ENCODE data around the gene ZFC3H1. TPM values are rescaled to one million over a fixed set of nuclear protein-coding genes. Genes with fewer than 3 reads are reported as not detected.
"Not testable (repeated sequence)": the region's sequence is repeated elsewhere in the genome, so short reads cannot be mapped to it uniquely, and the experiment has no call there.

Gene ZFC3H1
- total RNA-seq, 1 experiment from 2014 or later = 4.4 TPM

DNA sequence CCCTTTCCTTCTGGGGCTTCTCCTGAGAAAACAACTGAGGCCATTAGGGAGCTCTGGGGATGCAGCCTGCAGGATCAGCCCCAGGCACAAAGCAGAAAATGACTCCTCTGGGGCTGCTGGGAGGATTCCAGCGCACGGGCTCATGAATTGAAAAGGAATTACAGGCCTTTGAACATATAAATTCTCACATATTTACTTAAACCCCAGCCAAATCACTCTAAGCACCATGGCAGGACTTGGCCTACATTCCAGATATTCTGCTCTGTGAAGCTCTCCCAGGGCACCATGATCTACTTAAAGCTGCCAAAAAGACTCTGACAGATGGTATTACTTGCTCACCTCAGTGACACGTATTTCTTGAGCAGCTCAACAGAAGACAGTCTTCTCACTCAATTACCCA is 87.2 kb downstream of the ZFC3H1 start:
- no peak for DNase-seq (ENCODE audit: low spot score)

- not testable (repeated sequence) for DNase-seq (ENCODE audit: low spot score)
These were observed 93.8 kb downstream of the ZFC3H1 start for GRCh38 chr12:71569885-71570284.

DNA sequence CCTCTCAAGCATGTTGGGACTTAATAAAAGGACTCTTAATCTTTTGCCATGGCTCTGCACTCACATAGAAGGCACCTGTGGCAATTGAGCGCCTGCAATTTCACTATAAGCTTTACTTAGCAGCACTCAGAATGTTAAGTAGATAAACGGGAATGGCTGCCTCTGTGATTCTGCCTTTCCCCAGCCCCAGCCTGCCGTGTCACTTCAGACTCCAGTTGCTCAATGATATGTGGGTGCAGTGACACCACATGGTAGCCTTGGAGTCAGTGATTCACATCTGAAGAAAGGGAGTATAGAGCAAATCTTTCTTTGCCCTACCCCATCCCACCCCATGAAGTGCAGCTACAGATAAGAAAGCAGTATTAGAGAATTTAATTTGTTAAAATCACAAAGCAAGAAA is 96.1 kb downstream of the ZFC3H1 start:
- DNase-seq (ENCODE audit: low spot score) = no peak

DNA sequence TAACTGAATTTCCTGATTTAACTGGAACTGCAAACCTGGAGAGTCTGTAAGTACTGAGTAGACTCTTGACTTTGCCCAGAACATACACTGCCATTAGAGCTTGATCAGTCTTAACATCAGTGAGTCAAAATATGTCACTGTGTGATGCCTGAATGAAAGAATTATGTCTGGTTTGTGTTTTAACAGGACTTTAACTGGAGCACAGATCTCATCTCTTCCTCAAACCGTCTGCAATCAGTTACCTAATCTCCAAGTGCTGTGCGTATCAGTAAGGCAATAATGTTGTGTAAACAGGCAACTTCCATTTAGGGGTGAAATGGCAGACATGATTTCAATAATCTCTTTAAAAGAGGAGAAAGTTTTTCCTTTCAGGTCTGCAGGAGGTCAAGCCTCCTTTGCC is 97.0 kb downstream of the ZFC3H1 start:
- no peak for DNase-seq (ENCODE audit: low spot score)

DNA sequence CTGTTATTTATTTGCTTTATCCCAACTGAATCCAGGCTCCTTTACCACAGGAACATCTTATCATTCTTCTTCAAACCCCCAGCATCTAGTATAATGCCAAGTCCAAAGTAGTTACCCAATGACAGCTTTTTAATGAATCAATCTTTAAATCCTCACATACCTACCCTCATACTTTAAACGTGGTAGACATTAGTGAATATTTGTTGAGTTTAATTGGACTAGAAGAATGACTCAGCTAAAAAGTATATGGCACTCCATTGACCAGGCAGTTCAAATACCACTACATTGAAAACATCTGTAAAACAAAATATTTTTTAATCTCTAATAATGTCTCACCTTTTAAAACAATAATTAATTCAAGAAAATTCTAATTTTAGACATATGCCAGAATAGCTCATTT is 98.1 kb downstream of the ZFC3H1 start:
- no peak for DNase-seq (ENCODE audit: low spot score)

- no peak for DNase-seq (ENCODE audit: low spot score)
These were observed 100.7 kb downstream of the ZFC3H1 start for GRCh38 chr12:71562676-71563595.

Other genes with a start within 250 kb of the ZFC3H1 start
- 0.66 and 1.2 TPM in 2 replicates for gene LGR5, start 224.1 kb downstream of the ZFC3H1 start, total RNA-seq (2014; rRNA removed; shearing (Covaris generic))
- gene THAP2, start 453 bp upstream of the ZFC3H1 start, total RNA-seq (2014; rRNA removed; shearing (Covaris generic)) = 3.1 and 5.6 TPM in 2 replicates
- gene TMEM19, start 22.2 kb upstream of the ZFC3H1 start, total RNA-seq (2014; rRNA removed; shearing (Covaris generic)) = 27.0 and 47.1 TPM in 2 replicates
- 22.0 and 24.4 TPM in 2 replicates for gene RAB21, start 91.0 kb upstream of the ZFC3H1 start, total RNA-seq (2014; rRNA removed; shearing (Covaris generic))
- 11.1 and 12.8 TPM in 2 replicates for gene TBC1D15, start 175.9 kb upstream of the ZFC3H1 start, total RNA-seq (2014; rRNA removed; shearing (Covaris generic))